Midbrain (tissue), 1 donor: ENCODE data around the gene SETDB1.
"Not testable (repeated sequence)": the region's sequence is repeated elsewhere in the genome, so short reads cannot be mapped to it uniquely, and the experiment has no call there.

Source experiments
- DNase-seq: peaks from one replicate; lab custom pipeline; 2025; lab: John Stamatoyannopoulos, UW

SETDB1 gene

GRCh38 chr1:150926097-150926741, at the start of gene SETDB1:
SETDB1 (plus strand) TSS chr1:150926363; CDS start chr1:150927715, 1,352 bp downstream.
- DNase-seq, result peak; percentile 93

GRCh38 chr1:150878931-150879330, 47.2 kb upstream of the SETDB1 start:
- DNase-seq, result not testable (repeated sequence)

- no peak for DNase-seq
Observed at GRCh38 chr1:150881331-150882070, 44.7 kb upstream of the SETDB1 start.

- not testable (repeated sequence) for DNase-seq
Observed at GRCh38 chr1:150883121-150883520, 43.0 kb upstream of the SETDB1 start.

- no peak for DNase-seq
Observed at GRCh38 chr1:150887018-150887417, 39.1 kb upstream of the SETDB1 start, which contains the start of gene CTXND2. CTXND2 (plus strand) TSS chr1:150887136; CDS start chr1:150912315, 25,179 bp downstream.

- DNase-seq, result no peak
Observed at GRCh38 chr1:150888727-150889126, 37.4 kb upstream of the SETDB1 start.

- no peak for DNase-seq
Observed at GRCh38 chr1:150890033-150890416, 36.1 kb upstream of the SETDB1 start.

GRCh38 chr1:150893336-150893913, 32.7 kb upstream of the SETDB1 start:
- DNase-seq, result no peak

- DNase-seq, result no peak
Observed at GRCh38 chr1:150895618-150896017, 30.5 kb upstream of the SETDB1 start.

GRCh38 chr1:150899795-150900194, 26.4 kb upstream of the SETDB1 start:
- DNase-seq, result not testable (repeated sequence)

- DNase-seq, result no peak
Observed at GRCh38 chr1:150902346-150902745, 23.8 kb upstream of the SETDB1 start.

GRCh38 chr1:150902751-150903150, 23.4 kb upstream of the SETDB1 start:
- DNase-seq, result no peak

GRCh38 chr1:150905301-150905700, 20.9 kb upstream of the SETDB1 start:
- no peak for DNase-seq

- no peak for DNase-seq
Observed at GRCh38 chr1:150906329-150906728, 19.8 kb upstream of the SETDB1 start.

GRCh38 chr1:150906813-150907212, 19.4 kb upstream of the SETDB1 start:
- DNase-seq, result no peak

GRCh38 chr1:150909585-150910180, 16.5 kb upstream of the SETDB1 start:
- no peak for DNase-seq

GRCh38 chr1:150912623-150913022, 13.5 kb upstream of the SETDB1 start:
- DNase-seq, result no peak

GRCh38 chr1:150917387-150917786, 8.8 kb upstream of the SETDB1 start:
- DNase-seq, result no peak

GRCh38 chr1:150922519-150922975, 3.6 kb upstream of the SETDB1 start:
- DNase-seq, result peak; percentile 42

- DNase-seq, result no peak
Observed at GRCh38 chr1:150925080-150925479, 1.1 kb upstream of the SETDB1 start.

GRCh38 chr1:150927624-150928023, 1.5 kb downstream of the SETDB1 start:
- no peak for DNase-seq

- no peak for DNase-seq
Observed at GRCh38 chr1:150928286-150928685, 2.1 kb downstream of the SETDB1 start.
